MV-4-11 (cell line): ENCODE results near the gene MUC5AC.

ENCODE experiments used
- DNase-seq: peaks from one replicate; lab custom pipeline; 2025; lab: John Stamatoyannopoulos, UW

MUC5AC gene

DNA sequence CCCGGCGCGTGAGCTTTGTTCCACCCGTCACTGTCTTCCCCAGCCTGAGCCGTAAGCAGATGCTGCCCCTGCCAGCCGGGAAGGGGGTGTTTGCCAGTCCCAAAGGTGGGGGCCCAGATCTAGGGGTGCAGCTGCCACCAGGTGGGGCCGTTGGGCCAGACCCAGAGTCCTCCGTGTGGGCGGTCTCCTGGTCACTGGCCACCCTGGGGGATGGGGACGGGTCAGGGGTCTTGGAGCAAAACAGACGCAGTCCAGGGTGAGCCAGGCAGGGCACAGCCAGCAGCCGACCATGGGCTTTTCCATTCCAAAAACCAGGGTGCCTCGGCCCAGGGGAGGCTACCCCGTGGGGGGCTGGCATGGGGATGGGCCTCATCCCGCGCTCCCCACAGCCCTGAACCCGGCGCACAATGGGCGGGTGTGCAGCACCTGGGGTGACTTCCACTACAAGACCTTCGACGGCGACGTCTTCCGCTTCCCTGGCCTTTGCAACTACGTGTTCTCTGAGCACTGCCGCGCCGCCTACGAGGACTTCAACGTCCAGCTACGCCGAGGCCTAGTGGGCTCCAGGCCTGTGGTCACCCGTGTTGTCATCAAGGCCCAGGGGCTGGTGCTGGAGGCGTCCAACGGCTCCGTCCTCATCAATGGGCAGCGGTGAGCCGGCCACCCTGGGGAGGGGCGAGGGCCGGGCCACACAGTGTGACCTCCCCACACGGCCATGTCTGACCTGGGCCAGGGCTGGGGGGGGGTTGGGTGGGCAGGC is 68.7 kb downstream of the MUC5AC start:
- DNase-seq: no peak

- DNase-seq: no peak
These were observed 69.3 kb downstream of the MUC5AC start for GRCh38 chr11:1226986-1227550.

GRCh38 chr11:1227551-1228100 is 69.9 kb downstream of the MUC5AC start:
- DNase-seq: no peak

DNA sequence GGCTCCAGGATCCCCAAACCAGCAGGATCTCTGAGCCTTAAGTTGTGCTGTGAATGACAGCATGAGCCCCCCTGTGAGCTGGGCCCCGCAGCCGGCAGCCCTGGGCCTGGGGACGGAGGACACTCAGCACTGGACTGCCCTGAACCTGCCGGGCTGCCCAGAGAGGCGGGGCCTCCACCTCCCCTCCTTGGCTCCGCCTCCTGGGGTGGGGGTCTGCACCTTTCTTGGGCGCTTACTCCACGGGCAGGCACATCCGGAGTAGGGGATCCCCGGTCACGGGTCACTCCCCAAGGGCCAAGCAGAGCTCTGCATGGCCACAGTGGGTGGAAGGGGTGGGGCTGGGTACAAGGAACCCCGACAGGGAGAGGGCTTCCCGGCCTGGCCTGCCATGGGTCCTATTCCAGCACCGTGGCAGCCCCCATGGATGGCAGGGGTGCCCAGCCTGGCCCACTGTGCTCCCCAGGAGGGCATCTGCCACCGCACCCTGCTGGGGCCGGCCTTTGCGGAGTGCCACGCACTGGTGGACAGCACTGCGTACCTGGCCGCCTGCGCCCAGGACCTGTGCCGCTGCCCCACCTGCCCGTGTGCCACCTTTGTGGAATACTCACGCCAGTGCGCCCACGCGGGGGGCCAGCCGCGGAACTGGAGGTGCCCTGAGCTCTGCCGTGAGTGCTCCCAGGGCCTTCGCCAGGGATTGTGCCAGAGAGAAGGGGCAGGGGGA is 70.5 kb downstream of the MUC5AC start:
- DNase-seq: no peak

GRCh38 chr11:1228921-1229451 is 71.2 kb downstream of the MUC5AC start:
- DNase-seq: no peak

DNA sequence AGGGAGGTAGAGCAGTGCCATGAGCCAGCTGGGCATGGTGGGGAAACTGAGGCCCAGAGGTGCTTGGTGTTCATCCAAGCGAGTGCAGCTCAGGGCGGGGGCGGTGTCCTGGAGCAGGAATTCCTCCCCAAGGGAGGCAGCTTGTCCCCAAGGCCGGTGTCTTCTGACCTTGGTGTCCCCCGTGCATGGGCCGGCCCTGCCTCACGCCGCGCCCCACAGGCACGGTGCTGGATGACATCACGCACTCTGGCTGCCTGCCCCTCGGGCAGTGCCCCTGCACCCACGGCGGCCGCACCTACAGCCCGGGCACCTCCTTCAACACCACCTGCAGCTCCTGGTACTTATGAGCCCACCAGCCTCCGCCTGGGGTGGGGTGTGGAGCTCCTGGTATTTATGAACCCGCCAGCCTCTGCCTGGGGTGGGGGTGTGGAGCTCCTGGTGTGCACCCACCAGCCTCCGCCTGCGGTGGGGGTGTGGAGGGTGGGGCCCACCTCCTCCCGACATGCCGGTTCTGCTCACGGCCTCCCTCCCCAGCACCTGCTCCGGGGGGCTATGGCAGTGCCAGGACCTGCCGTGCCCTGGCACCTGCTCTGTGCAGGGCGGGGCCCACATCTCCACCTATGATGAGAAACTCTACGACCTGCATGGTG is 71.8 kb downstream of the MUC5AC start:
- DNase-seq: no peak

GRCh38 chr11:1230121-1230455 is 72.3 kb downstream of the MUC5AC start:
- no peak for DNase-seq

DNA sequence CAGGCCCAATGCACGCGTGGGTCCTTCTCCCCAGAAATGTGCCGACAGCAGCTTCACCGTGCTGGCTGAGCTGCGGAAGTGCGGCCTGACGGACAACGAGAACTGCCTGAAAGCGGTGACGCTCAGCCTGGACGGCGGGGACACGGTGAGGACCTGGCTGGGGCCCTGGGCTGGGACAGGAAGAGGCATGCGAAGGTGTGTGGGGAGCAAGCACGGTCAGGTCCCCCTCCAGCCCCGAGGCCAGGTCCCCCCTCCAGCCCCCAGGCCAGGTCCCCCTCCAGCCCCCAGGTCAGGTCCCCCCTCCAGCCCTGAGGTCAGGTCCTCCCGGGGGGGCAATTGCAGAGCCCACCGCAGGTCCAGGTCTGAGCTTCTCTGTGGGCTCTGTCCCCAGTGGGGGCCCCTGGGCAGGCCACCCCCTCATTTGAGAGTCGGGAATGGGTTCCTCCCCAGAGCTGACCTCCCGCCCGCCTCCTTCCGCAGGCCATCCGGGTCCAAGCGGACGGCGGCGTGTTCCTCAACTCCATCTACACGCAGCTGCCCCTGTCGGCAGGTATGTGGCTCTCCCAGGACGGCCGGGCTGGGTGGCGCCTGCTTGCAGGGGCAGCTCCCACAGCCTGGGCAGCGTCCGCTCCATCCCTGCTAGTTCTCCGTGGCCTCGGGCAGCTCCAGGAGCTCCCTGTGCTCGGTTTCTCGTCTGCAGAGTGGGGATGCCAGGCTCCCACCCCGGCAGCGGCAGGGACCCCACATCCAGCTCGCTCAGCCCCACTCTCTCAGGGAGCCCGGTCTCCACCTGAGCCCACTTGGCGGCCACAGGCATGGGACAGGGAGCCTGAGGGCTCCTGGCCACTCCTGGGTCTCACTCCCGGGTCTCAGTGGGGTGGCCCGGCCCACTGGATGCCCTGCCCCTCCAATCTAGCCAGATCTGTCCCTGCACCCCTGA is 73.0 kb downstream of the MUC5AC start:
- DNase-seq: no peak

- DNase-seq: no peak
These were observed 73.8 kb downstream of the MUC5AC start for GRCh38 chr11:1231396-1232020.

DNA sequence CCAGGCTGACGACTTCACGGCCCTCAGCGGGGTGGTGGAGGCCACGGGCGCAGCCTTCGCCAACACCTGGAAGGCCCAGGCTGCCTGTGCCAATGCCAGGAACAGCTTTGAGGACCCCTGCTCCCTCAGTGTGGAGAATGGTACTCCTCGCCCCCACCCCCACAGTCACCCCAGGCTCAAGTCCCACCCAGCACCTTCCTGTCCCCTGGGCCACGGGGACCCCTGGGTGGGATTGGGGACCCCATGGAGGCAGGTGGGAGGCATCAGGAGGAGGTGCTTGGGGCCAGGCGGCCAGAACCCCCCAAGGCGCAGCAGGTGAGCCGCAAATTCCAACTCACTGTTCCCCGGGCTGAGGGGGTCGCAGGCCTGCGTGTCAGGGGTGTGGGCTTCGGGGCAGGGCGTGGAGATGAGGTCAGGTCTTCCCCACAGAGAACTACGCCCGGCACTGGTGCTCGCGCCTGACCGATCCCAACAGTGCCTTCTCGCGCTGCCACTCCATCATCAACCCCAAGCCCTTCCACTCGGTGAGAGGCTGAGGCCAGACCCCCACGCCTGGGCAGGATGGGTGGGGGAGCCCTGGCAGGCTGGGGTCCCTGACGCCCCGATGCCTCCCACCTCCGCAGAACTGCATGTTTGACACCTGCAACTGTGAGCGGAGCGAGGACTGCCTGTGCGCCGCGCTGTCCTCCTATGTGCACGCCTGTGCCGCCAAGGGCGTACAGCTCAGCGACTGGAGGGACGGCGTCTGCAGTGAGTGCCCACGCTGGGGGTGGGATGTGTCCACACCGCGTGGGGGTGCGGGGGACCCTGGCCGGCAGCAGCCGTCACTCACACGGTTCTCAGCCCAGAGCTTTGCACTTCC is 74.5 kb downstream of the MUC5AC start:
- DNase-seq: no peak

- no peak for DNase-seq
These were observed 75.1 kb downstream of the MUC5AC start for GRCh38 chr11:1232883-1233321.

- DNase-seq: no peak
These were observed 75.7 kb downstream of the MUC5AC start for GRCh38 chr11:1233351-1234053.

GRCh38 chr11:1234054-1234720 is 76.4 kb downstream of the MUC5AC start:
- no peak for DNase-seq

DNA sequence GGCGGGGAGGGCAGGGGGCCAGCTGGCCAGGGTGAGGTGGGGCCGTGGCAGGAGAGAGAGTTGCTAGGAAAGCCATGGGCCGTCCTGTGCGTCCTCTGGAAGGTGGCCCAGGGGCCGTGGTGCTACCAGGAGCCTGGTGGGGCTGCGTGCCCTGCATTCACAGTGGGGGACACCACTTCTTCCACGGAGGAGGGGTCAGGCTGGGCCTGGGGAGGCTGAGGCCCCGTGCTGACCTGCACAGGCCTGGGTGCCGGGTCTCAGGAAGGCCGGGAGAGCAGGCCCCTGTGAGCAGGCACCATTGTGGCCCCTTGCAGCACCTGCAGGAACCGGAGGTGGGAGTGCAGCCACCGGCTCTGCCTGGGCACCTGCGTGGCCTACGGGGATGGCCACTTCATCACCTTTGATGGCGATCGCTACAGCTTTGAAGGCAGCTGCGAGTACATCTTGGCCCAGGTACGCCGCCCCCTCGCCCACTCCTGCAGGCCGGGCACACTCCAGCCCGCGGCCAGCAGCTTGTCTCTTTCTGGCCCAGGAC is 77.1 kb downstream of the MUC5AC start:
- DNase-seq: no peak

GRCh38 chr11:1235306-1235900 is 77.7 kb downstream of the MUC5AC start:
- DNase-seq: no peak

DNA sequence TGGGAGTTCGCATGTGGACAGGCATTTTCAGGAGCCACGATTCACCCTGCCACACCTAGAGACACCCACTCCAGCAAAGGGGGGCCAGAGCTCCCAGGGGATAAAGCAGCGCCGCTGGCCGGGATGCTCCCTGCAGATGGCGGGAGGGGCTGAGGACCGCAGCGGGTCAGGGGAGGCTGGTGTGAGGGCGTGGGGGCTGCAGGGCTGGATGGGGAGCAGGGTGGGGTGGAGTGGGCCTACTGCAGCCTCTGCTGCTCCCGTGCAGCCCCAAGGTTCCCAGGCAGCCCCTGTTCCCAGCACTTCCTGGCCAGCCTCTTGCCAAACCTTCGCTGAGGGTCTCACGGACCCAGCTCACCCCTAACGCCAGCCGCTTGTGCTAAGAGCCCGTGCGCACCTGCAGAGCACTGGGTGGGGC is 78.2 kb downstream of the MUC5AC start:
- DNase-seq: no peak

DNA sequence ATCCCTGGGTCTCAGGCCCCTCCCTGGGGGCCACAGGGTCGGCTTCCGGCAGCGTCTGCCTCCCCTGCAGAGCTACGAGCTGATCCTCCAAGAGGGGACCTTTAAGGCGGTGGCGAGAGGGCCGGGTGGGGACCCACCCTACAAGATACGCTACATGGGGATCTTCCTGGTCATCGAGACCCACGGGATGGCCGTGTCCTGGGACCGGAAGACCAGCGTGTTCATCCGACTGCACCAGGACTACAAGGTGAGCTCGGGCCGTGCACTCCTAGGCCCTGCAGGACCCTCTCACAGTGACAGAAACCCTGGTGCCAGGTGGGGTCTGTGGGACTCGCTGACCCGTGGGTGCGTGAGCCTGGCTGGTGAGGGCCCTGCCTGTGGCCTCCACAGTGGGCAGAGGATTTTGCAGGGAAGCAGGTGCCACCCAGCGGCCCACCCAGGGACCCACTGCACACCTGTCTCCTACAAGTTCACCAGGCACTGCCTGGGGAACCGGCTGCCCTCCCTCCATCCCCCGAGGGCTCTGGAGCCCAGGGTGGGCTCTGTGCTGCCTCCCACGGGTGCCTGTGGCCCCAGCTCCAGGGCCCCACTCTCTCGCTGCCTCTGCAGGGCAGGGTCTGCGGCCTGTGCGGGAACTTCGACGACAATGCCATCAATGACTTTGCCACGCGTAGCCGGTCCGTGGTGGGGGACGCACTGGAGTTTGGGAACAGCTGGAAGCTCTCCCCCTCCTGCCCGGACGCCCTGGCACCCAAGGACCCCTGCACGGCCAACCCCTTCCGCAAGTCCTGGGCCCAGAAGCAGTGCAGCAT is 78.8 kb downstream of the MUC5AC start:
- no peak for DNase-seq
